RWPE1 (cell line): ENCODE measurements around the gene HYOU1.

Experiments used
- CTCF ChIA-PET: fragments of 350-600 bp; sonication (Branson Sonifier 250); formaldehyde crosslinking; extraction: SDS; loops from one replicate; lab custom pipeline; 2021; lab: Yijun Ruan, JAX
- POLR2A ChIA-PET: fragments of 400-600 bp; formaldehyde crosslinking; extraction: SDS; loops from one replicate; lab custom pipeline; 2020; ENCODE audit warnings: antibody characterized with exemption; ENCODE audit not compliant: low non-redundant PET; lab: Yijun Ruan, JAX
- DNase-seq: peaks from one replicate; pipeline ENCODE4 v3.0.0; 2012; ENCODE audit warnings: low spot score
- H3K27ac ChIP-seq: fragments of 450-650 bp; 2 replicates; pipeline ENCODE4 v1.5.1; 2017
- TF ChIP-seq, protein P1 (sequence below): fragments of 450-650 bp; conservative IDR thresholded peaks from 2 replicates; pipeline ENCODE4 v1.5.1; 2017; ENCODE audit warnings: low read depth, mild to moderate bottlenecking

The HYOU1 gene

DNA sequence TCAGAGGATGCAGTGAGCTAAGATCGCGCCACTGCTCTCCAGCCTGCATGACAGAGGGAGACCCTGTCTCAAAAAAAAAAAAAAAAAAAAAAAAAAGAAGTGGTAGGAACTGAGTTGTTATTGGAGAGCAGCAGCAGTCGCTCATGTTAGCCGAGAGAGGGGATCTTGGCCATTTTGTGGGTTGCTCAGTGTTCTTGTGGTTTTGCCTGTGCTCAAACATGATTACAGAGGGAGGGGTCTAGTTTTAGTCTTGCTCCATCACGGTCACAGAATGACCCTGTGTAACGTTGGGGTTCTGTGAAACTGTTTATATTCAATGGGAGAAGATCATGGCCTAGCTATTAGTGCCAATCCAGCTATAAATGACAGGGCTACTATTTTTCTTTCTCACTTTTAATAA, 42.7 kb upstream of the HYOU1 start:
- POLR2A ChIA-PET: interaction anchor here (0.6 kb wide), 1 partner anchor 315 kb away, joined by 4 read pairs; no protein-coding TSS in a partner anchor
- TF ChIP-seq, protein P1, sequence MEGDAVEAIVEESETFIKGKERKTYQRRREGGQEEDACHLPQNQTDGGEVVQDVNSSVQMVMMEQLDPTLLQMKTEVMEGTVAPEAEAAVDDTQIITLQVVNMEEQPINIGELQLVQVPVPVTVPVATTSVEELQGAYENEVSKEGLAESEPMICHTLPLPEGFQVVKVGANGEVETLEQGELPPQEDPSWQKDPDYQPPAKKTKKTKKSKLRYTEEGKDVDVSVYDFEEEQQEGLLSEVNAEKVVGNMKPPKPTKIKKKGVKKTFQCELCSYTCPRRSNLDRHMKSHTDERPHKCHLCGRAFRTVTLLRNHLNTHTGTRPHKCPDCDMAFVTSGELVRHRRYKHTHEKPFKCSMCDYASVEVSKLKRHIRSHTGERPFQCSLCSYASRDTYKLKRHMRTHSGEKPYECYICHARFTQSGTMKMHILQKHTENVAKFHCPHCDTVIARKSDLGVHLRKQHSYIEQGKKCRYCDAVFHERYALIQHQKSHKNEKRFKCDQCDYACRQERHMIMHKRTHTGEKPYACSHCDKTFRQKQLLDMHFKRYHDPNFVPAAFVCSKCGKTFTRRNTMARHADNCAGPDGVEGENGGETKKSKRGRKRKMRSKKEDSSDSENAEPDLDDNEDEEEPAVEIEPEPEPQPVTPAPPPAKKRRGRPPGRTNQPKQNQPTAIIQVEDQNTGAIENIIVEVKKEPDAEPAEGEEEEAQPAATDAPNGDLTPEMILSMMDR: no peak
- CTCF ChIA-PET: no interaction called here
- H3K27ac ChIP-seq: no peak overlapping the region
- DNase-seq: no peak

DNA sequence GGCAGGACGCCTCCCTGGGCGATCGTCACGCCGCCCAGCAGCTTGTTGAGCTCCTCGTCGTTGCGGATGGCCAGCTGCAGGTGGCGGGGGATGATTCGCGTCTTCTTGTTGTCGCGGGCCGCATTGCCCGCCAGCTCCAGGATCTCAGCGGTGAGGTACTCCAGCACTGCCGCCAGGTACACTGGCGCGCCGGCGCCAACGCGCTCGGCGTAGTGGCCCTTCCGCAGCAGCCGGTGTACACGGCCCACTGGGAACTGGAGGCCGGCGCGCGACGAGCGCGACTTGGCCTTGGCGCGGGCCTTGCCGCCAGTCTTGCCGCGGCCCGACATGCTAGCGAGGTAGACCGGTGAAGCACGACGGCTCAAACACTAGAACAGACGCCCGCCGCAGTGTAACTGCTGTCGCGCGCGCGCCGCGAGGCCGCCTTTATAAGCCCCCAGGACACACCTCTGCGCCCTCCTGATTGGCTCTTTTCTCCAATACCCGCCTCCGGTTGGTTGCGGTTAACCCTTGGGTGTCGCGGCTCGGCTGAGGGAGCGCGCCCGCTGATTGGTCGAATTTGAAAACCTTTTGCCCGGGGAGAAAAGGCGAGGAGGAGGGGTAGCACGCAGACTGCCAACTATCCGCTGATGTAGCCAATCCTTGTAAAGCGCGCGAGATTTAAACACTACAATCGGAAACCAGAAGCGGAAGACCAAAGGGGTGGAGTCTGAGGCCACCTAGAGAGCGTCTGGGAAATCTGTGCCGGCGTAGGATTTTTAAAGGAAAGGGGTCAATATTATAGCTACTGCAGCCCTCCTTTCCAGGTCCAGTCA, 38.3 kb upstream of the HYOU1 start:
- ChIA-PET POLR2A (interaction anchor here (0.6 to 0.7 kb wide), 2 partner anchors 11 to 28 kb away, joined by 3 to 4 read pairs; partner anchors contain the start of genes HMBS and VPS11), CTCF (interaction anchor here (0.7 to 1.5 kb wide), 4 partner anchors 10 to 559 kb away, joined by 3 to 10 read pairs (median 4); partner anchors contain the start of genes C2CD2L and HINFP)
- peak overlapping the region; percentile 89 for H3K27ac ChIP-seq
- TF ChIP-seq, protein P1: peak; percentile 35; the same call in 1 of the 2 replicates
- peak; percentile 100 for DNase-seq

DNA sequence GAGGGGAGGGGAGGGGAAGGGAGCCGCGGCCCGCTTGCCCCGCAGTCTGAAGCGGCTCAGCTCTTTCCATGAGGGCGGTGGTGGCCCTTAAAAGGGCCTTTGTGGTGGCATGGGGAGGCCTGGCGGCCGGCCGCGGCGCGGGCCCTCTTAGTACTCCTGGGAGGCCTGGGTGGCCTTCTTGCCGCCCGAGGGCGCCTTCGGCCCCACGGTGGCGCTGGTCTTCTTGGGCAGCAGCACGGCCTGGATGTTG, 37.7 kb upstream of the HYOU1 start:
- H3K27ac ChIP-seq: peak overlapping the region; percentile 89
- POLR2A ChIA-PET: interaction anchor here (0.6 to 0.7 kb wide), 2 partner anchors 10 to 27 kb away, joined by 3 to 4 read pairs; partner anchors contain the start of genes HMBS and VPS11
- CTCF ChIA-PET: interaction anchor here (0.6 to 1.5 kb wide), 6 partner anchors 9 to 558 kb away, joined by 3 to 10 read pairs (median 4); partner anchors contain the start of genes C2CD2L and HINFP
- DNase-seq: peak; percentile 34
- TF ChIP-seq, protein P1: peak; percentile 77

DNA sequence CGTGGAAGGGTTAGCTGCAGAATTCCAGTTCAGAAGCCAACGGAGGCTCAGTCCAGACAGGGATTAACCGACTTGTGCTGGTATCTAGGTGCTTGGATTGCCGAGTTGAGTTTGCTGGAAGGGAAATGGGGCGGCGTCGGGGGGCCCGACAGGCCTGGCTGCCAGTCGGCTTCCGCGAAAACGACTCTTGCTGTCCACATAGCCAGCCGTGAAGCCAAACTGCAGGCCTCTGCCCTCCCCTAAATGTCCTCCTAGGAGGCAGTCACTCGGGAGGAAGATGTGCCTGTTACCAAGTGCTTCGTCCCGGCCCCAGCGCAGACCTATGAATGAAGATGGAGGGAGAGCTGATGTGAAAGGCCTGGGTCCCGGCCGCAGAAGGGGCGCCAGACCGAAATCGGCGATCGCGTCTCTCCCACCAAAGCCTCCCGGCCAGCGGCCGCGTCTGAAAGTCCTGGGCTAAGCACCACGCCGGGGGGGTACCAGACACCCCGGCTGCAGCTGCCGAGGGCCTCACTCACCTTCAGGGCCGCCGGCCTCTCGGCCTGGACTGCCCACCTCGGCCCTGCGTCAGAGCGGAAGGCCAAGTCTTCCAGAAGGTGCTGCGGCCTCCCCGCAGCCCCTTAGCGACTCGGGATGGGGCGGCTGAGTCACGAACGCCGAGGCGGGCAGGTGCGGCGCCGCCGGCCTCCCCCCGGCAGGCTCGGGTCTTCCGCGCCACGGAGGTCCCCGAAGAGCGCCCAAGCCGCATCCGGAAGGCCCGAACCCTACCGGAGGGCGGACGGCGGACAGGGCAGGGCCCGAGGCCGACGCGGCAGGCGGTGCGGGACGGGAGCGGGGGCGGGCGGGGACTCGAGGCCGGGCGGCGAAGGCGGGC, 37.2 kb upstream of the HYOU1 start:
- peak overlapping the region; percentile 89 for H3K27ac ChIP-seq
- ChIA-PET CTCF (interaction anchor here (0.6 to 1.5 kb wide), 5 partner anchors 9 to 250 kb away, joined by 3 to 10 read pairs (median 4); partner anchors contain the start of gene HINFP), POLR2A (interaction anchor here (0.6 to 0.7 kb wide), 3 partner anchors 10 to 26 kb away, joined by 3 to 5 read pairs (median 4); partner anchors contain the start of genes HMBS and VPS11)
- TF ChIP-seq, protein P1: no peak
- no peak for DNase-seq

DNA sequence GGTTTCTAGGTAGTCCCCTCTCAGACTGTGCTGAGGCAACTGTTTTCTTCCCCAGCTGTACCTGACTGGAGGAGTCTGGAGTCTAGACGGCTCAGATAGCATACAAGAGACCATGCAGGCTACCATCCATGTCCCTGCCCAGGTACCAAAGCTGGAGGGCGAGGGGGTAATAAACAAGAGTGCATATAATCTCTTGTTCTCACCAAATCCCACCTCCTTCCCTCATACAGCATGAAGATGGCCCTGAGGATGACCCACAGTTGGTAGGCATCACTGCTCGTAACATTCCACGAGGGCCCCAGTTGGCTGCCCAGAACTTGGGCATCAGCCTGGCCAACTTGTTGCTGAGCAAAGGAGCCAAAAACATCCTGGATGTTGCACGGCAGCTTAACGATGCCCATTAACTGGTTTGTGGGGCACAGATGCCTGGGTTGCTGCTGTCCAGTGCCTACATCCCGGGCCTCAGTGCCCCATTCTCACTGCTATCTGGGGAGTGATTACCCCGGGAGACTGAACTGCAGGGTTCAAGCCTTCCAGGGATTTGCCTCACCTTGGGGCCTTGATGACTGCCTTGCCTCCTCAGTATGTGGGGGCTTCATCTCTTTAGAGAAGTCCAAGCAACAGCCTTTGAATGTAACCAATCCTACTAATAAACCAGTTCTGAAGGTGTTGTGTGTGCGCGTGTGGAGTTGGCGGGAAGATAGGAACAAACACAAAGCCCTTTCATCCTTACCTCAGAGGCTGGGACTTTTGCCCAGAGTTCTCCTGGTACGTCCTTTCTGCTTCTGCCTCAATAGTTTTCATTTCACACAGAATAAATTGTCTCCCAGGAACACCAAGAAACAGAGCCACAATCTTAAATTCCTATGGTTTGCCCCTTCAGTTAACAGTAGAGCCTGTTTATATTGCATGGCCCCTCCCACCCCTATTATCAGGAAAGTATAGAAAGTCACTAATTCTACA, 36.2 kb upstream of the HYOU1 start:
- TF ChIP-seq, protein P1: no peak
- ChIA-PET CTCF (interaction anchor here (0.7 kb wide), 1 partner anchor 8 kb away, joined by 4 read pairs; no protein-coding TSS in a partner anchor), POLR2A (no interaction called here)
- H3K27ac ChIP-seq: peak overlapping the region; percentile 89
- no peak for DNase-seq
